H1 (cell line): ENCODE results near the gene MYO5B. TPM values are rescaled to one million over a fixed set of nuclear protein-coding genes. Genes with fewer than 3 reads are reported as not detected.

ENCODE experiments used
- CHD2 ChIP-seq: IDR thresholded peaks from 2 replicates; pipeline ENCODE4 v1.6.1; 2012; ENCODE audit warnings: low read length, improper control_type of control experiment
- EP300 ChIP-seq, 2 experiments: IDR thresholded peaks; 1 replicate in 1 of 2; 2 replicates in 1 of 2; pipeline ENCODE4 v1.6.1; 2011 to 2012; ENCODE audit warnings: low read depth in 2 of 2, low read length in 2 of 2, mild to moderate bottlenecking in 2 of 2, borderline replicate concordance in 1 of 2, inconsistent platforms in 1 of 2, moderate library complexity in 1 of 2
- HDAC2 ChIP-seq, 2 experiments: fragments of 300-600 bp in 1 of 2; sonication (generic) in 1 of 2; IDR thresholded peaks; 2 replicates each; pipeline ENCODE4 v1.6.1; 2011 to 2012; ENCODE audit warnings: low read depth in 2 of 2, low read length in 2 of 2, mild to moderate bottlenecking in 2 of 2, moderate library complexity in 2 of 2, borderline replicate concordance in 1 of 2, inconsistent platforms in 1 of 2
- SP4 ChIP-seq: IDR thresholded peaks from 2 replicates; pipeline ENCODE4 v1.6.1; 2012; ENCODE audit warnings: low read length, inconsistent platforms
- TBP ChIP-seq: IDR thresholded peaks from 2 replicates; pipeline ENCODE4 v1.6.1; 2011; ENCODE audit warnings: low read depth, low read length, improper control_type of control experiment
- ZNF274 ChIP-seq: IDR thresholded peaks from 2 replicates; pipeline ENCODE4 v1.7.0; 2012; ENCODE audit warnings: low read length, borderline replicate concordance; ENCODE audit errors: extremely low read depth
- polyA plus RNA-seq, 7 experiments: library from polyadenylated mRNA; depleted of rRNA in 3 of 7; stranded (reverse) in 5 of 7; unstranded in 2 of 7; fragments of >200 nt in 5 of 7; fragments of 200-250 nt in 2 of 7; gene quantifications; 1 replicate in 5 of 7; 2 replicates in 1 of 7; 4 replicates in 1 of 7; pipeline versions ENCODE4 v1.2.1 to v1.2.3, GENCODE V29; 2011 to 2013; ENCODE audit warnings: missing spikeins in 2 of 7, mixed read lengths in 2 of 7
- total RNA-seq: library from RNA; stranded (reverse); fragmentation: NEBNext Ultra II Directional; extraction: Animal tissue kit (Norgen Biotek cat#: 25700); gene quantifications from 2 replicates; pipeline ENCODE4 v1.2.1, GENCODE V29; 2021

The MYO5B gene
- total and polyA plus RNA-seq, 2 of the 8 experiments (the other 6 are each of a cell fraction or from before 2014, with no cell fraction given): 6.4 to 7.7 TPM

- no peak for TF ChIP-seq CHD2
- no peak for TF ChIP-seq EP300 (IDR thresholded peaks at IDR 0.05; ENCODE audit: borderline replicate concordance in 1 of 2, low read depth in 2 of 2, low read length in 2 of 2)
- no peak for TF ChIP-seq SP4
- no peak for TF ChIP-seq TBP
- TF ChIP-seq ZNF274: no peak
- no peak for TF ChIP-seq HDAC2 (IDR thresholded peaks at IDR 0.05; ENCODE audit: borderline replicate concordance in 1 of 2, low read depth in 2 of 2, low read length in 2 of 2)
- TF ChIP-seq, all 59 proteins: peak for 0
Observed at GRCh38 chr18:49953391-49953790, 241.6 kb downstream of the MYO5B start (continued).
